HepG2 (cell line): Measurements from ENCODE around the gene RECK. TPM values are rescaled to one million over a fixed set of nuclear protein-coding genes. Genes with fewer than 3 reads are reported as not detected.
"Not testable (repeated sequence)": the region's sequence is repeated elsewhere in the genome, so short reads cannot be mapped to it uniquely, and the experiment has no call there.

Source experiments
- ATAC-seq: fragments of 200-7000 bp; cut with Tn5 transposase; 3 replicates; pipeline ENCODE4 v1.9.1; 2020; ENCODE audit warnings: mild to moderate bottlenecking, moderate library complexity
- BruUV-seq: library from RNA; stranded (reverse); fragments of 400-500 nt; replicated peaks from 2 replicates; lab custom pipeline; 2021; lab: Mats Ljungman, UMichigan
- CTCF ChIA-PET: fragments of 300-600 bp; formaldehyde crosslinking; extraction: SDS; loops from one replicate; lab custom pipeline; 2021; ENCODE audit warnings: low total read pairs, inconsistent platforms, low intra/inter-chr PET ratio; lab: Yijun Ruan, JAX
- POLR2A ChIA-PET: fragments of 350-600 bp; sonication (Branson Sonifier 250); formaldehyde crosslinking; loops from one replicate; lab custom pipeline; 2020; ENCODE audit warnings: antibody characterized with exemption, inconsistent platforms; lab: Yijun Ruan, JAX
- DNase-seq: peaks from one replicate; pipeline ENCODE4 v3.0.0-alpha.2; 2015; ENCODE audit warnings: low spot score
- FAIRE-seq: peaks from 3 replicates; lab custom pipeline; 2011; peaks lifted over from hg19 to GRCh38; lab: Jason Lieb, UNC
- H2AFZ ChIP-seq: one replicate; pipeline ENCODE4 v1.6.1; 2011; ENCODE audit warnings: low read length, inconsistent platforms
- H3K27ac ChIP-seq: fragments of 300-600 bp; 3 replicates; pipeline ENCODE4 v1.8.0; 2011; ENCODE audit warnings: mixed run types, mild to moderate bottlenecking, mixed read lengths, low read length, inconsistent platforms; ENCODE audit not compliant: insufficient read depth; ENCODE audit errors: extremely low read length
- H3K27me3 ChIP-seq, 2 experiments: fragments of 200-600 bp in 1 of 2; 2 replicates in 1 of 2; 3 replicates in 1 of 2; pipeline versions ENCODE4 v1.6.0 to v1.8.0; 2011; ENCODE audit warnings: low read length in 2 of 2, mild to moderate bottlenecking in 2 of 2, moderate library complexity in 2 of 2, inconsistent platforms in 1 of 2; ENCODE audit not compliant: insufficient read depth in 2 of 2, control insufficient read depth in 1 of 2
- H3K36me3 ChIP-seq, 2 experiments: fragments of 200-600 bp in 1 of 2; replicated peaks in 1 of 2; 2 replicates in 1 of 2; 3 replicates in 1 of 2; pipeline versions ENCODE4 v1.5.1 to v1.8.0; 2011; ENCODE audit warnings: low read length in 2 of 2, inconsistent platforms in 1 of 2; ENCODE audit not compliant: insufficient read depth in 2 of 2, control insufficient read depth in 1 of 2
- H3K4me1 ChIP-seq: 2 replicates; pipeline ENCODE4 v1.5.1; 2012; ENCODE audit warnings: low read length, inconsistent platforms; ENCODE audit not compliant: insufficient read depth
- H3K4me2 ChIP-seq: 2 replicates; pipeline ENCODE4 v1.6.0; 2011; ENCODE audit warnings: low read depth, low read length, inconsistent platforms
- H3K4me3 ChIP-seq, 3 experiments: fragments of 200-600 bp in 1 of 3; sonication (generic), shearing (Covaris generic) in 1 of 3; replicated peaks in 1 of 3; 2 replicates each; pipeline ENCODE4 v1.5.1; 2011 to 2016; ENCODE audit warnings: low read length in 3 of 3, inconsistent platforms in 2 of 3, low read depth in 2 of 3, mild to moderate bottlenecking in 2 of 3, control low read depth in 1 of 3, mixed read lengths in 1 of 3; ENCODE audit not compliant: insufficient read depth in 1 of 3
- H3K79me2 ChIP-seq: one replicate; pipeline ENCODE4 v1.6.1; 2011; ENCODE audit warnings: low read length, inconsistent platforms; ENCODE audit not compliant: insufficient read depth
- H3K9ac ChIP-seq: 2 replicates; pipeline ENCODE4 v1.6.0; 2011; ENCODE audit warnings: mild to moderate bottlenecking, low read depth, low read length, inconsistent platforms; ENCODE audit not compliant: insufficient read depth
- H3K9me3 ChIP-seq: 2 replicates; pipeline ENCODE4 v1.5.1; 2012; ENCODE audit warnings: mild to moderate bottlenecking, low read length
- H4K20me1 ChIP-seq: 2 replicates; pipeline ENCODE4 v1.6.0; 2011; ENCODE audit warnings: inconsistent platforms, mild to moderate bottlenecking, low read length, moderate library complexity; ENCODE audit not compliant: insufficient read depth
- NCOA5 ChIP-seq: sonication (generic); formaldehyde crosslinking; IDR thresholded peaks from 2 replicates; pipeline ENCODE4 v1.4.0; 2020; ENCODE audit warnings: missing genetic modification reagents
- NFYB ChIP-seq: sonication (generic); formaldehyde crosslinking; IDR thresholded peaks from 2 replicates; pipeline ENCODE4 v1.4.0; 2020; ENCODE audit warnings: missing genetic modification reagents
- SYNCRIP ChIP-seq: fragments of 200-400 bp; formaldehyde crosslinking; IDR thresholded peaks from 2 replicates; pipeline ENCODE4 v1.6.1; 2018; ENCODE audit warnings: mild to moderate bottlenecking, low read depth, low read length; ENCODE audit not compliant: insufficient read depth
- YY1 ChIP-seq: IDR thresholded peaks from 2 replicates; pipeline ENCODE4 v1.6.1; 2011; ENCODE audit warnings: low read length, low read depth, moderate library complexity, mild to moderate bottlenecking; ENCODE audit not compliant: insufficient read depth, insufficient replicate concordance
- WGBS: methylation state at CpG from one replicate; pipeline ENCODE4 v1.1.6; 2017; ENCODE audit warnings: low lambda C conversion rate; 5-methylcytosine and 5-hydroxymethylcytosine counted together
- in situ Hi-C: cut with HindIII; loops from 2 replicates; pipeline ENCODE4 v1.10.0; 2017; ENCODE audit warnings: low pct_unique_long_range_greater_than_20kb; ENCODE audit not compliant: extremely low pct_ligation_motif_present
- intact Hi-C: fragments of 100-400 bp; cut with micrococcal nuclease; formaldehyde crosslinking; loops from one replicate; pipeline ENCODE4 v1.10.0; 2022; ENCODE audit not compliant: unreplicated experiment
- polyA plus RNA-seq, 8 experiments: library from polyadenylated mRNA; depleted of rRNA in 3 of 8; stranded (reverse) in 7 of 8; unstranded in 1 of 8; fragments of >200 nt; fragmentation: Illumina TruSeq in 4 of 8; extraction: Trizol in 4 of 8; gene quantifications; 2 replicates each; pipeline versions ENCODE4 v1.2.1 to v1.2.3, GENCODE V29; 2011 to 2016; ENCODE audit warnings: low read depth in 4 of 8, missing spikeins in 1 of 8, mixed read lengths in 1 of 8; ENCODE audit not compliant: insufficient read depth in 1 of 8
- total RNA-seq, 5 experiments: library from RNA; depleted of rRNA; stranded (reverse); fragments of >200 nt; fragmentation: Illumina TruSeq; extraction: Trizol; gene quantifications; 2 replicates each; pipeline ENCODE4 v1.2.3, GENCODE V29; 2016; ENCODE audit warnings: low read depth in 1 of 5
- TF ChIP-seq, protein P1 (sequence below): sonication (generic); formaldehyde crosslinking; IDR thresholded peaks from 2 replicates; pipeline ENCODE4 v1.5.0; 2020; ENCODE audit warnings: mild to moderate bottlenecking, missing genetic modification reagents
- TF ChIP-seq, protein P2 (sequence below): sonication (generic); formaldehyde crosslinking; IDR thresholded peaks from 2 replicates; pipeline ENCODE4 v1.4.0; 2020; ENCODE audit warnings: missing genetic modification reagents

Gene RECK
- total and polyA plus RNA-seq, 2 of the 13 experiments (the other 11 are each of a cell fraction or from before 2014, with no cell fraction given) = 3.1 to 4.8 TPM

DNA sequence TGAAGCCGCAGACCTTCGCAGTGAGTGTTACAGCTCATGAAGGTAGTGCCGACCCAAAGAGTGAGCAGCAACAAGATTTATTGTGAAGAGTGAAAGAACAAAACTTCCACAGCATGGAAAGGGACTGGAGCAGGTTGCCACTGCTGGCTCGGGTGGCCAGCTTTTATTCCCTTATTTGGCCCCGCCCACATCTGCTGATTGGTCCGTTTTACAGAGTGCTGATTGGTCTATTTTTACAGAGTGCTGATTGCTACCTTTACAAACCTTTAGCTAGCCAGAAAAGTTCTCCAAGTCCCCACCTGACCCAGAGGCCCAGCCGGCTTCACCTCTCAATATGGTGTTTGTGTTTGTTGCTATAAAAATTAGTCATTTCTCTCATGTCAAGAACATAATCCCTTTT is 49.7 kb downstream of the RECK start:
- WGBS = 79% methylated on average over 7 of the region's 7 CpGs
- in situ Hi-C loops = no loop called here
- Histone ChIP-seq H3K4me3 (no peak overlapping the region), H3K79me2 (no peaks in the 10 kb centered on the region), H3K4me1 (peaks cover 20% of the 10 kb centered on the region), H3K9ac (no peak overlapping the region), H2AFZ (no peak overlapping the region), H3K36me3 (no peaks in the 10 kb centered on the region), H4K20me1 (no peaks in the 10 kb centered on the region), H3K27ac (no peak overlapping the region), H3K9me3 (no peaks in the 10 kb centered on the region), H3K4me2 (no peak overlapping the region), H3K27me3 (no peaks in the 10 kb centered on the region)
- CTCF ChIA-PET = no interaction called here
- no peak for TF ChIP-seq YY1
- TF ChIP-seq NFYB (CRISPR knock-in tag) = peak; percentile 29; the same call in 1 of the 2 replicates
- ATAC-seq (no peak), DNase-seq (no peak), FAIRE-seq (no peak)
- intact Hi-C loops = no loop called here
- POLR2A ChIA-PET = no interaction called here
- BruUV-seq = no TSS peak

DNA sequence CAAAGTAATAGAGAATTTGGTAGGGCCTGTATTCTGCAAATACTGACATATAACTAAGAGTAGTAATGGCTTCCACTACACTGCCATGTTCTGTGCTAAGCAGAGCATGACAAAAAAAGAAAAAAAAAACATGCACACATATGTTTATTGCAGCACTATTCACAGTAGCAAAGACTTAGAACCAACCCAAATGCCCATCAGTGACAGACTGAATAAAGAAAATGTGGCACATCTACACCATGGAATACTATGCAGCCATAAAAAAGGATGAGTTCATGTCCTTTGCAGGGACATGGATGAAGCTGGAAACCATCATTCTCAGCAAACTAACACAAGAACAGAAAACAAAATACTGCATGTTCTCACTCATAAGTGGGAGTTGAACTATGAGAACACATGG is 50.3 kb downstream of the RECK start:
- BruUV-seq, H3K9ac ChIP-seq, CTCF ChIA-PET, ATAC-seq, H3K4me2 ChIP-seq, H3K4me3 ChIP-seq, H2AFZ ChIP-seq, FAIRE-seq, in situ Hi-C loops, H3K36me3 ChIP-seq, intact Hi-C loops, H3K9me3 ChIP-seq, DNase-seq, H3K27ac ChIP-seq, H4K20me1 ChIP-seq, H3K27me3 ChIP-seq, POLR2A ChIA-PET, H3K79me2 ChIP-seq: not testable (repeated sequence)
- H3K4me1 ChIP-seq = peaks cover 26% of the 10 kb centered on the region

DNA sequence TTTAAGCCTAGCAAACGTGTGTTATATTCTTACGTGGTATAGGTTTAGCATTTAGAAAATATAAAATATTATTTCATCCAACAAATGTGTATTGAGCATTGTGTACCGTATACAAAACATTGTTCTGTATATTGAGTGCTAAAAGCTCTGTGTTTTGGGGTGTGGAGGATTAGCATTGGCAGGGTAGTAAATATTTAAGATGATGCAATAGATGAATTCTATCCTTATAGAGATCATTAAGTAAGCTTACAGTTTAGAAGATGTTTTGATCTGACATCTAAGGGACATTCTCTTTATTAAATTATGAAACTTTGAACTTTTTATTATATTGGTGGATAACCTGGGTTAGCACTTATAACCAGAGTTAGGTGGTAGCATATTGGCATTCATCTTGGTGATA is 51.3 kb downstream of the RECK start:
- Histone ChIP-seq H3K36me3 (no peaks in the 10 kb centered on the region), H3K4me3 (no peak overlapping the region), H3K4me2 (no peak overlapping the region), H3K27ac (no peak overlapping the region), H3K79me2 (no peaks in the 10 kb centered on the region), H4K20me1 (no peaks in the 10 kb centered on the region), H3K9me3 (no peaks in the 10 kb centered on the region), H3K4me1 (peaks cover 32% of the 10 kb centered on the region), H2AFZ (no peak overlapping the region), H3K9ac (no peak overlapping the region), H3K27me3 (no peaks in the 10 kb centered on the region)
- in situ Hi-C loops (no loop called here), intact Hi-C loops (no loop called here)
- DNase-seq = no peak
- ChIA-PET POLR2A (no interaction called here), CTCF (no interaction called here)
- ATAC-seq = no peak
- FAIRE-seq = no peak
- BruUV-seq = no TSS peak
- 62% methylated on average over 3 of the region's 3 CpGs for whole genome bisulfite sequencing
- TF ChIP-seq NCOA5 (CRISPR knock-in tag) (no peak), SYNCRIP (no peak)
- TF ChIP-seq, protein P1, sequence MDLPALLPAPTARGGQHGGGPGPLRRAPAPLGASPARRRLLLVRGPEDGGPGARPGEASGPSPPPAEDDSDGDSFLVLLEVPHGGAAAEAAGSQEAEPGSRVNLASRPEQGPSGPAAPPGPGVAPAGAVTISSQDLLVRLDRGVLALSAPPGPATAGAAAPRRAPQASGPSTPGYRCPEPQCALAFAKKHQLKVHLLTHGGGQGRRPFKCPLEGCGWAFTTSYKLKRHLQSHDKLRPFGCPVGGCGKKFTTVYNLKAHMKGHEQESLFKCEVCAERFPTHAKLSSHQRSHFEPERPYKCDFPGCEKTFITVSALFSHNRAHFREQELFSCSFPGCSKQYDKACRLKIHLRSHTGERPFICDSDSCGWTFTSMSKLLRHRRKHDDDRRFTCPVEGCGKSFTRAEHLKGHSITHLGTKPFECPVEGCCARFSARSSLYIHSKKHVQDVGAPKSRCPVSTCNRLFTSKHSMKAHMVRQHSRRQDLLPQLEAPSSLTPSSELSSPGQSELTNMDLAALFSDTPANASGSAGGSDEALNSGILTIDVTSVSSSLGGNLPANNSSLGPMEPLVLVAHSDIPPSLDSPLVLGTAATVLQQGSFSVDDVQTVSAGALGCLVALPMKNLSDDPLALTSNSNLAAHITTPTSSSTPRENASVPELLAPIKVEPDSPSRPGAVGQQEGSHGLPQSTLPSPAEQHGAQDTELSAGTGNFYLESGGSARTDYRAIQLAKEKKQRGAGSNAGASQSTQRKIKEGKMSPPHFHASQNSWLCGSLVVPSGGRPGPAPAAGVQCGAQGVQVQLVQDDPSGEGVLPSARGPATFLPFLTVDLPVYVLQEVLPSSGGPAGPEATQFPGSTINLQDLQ (CRISPR knock-in tag) = no peak
- TF ChIP-seq, protein P2, sequence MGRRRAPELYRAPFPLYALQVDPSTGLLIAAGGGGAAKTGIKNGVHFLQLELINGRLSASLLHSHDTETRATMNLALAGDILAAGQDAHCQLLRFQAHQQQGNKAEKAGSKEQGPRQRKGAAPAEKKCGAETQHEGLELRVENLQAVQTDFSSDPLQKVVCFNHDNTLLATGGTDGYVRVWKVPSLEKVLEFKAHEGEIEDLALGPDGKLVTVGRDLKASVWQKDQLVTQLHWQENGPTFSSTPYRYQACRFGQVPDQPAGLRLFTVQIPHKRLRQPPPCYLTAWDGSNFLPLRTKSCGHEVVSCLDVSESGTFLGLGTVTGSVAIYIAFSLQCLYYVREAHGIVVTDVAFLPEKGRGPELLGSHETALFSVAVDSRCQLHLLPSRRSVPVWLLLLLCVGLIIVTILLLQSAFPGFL (CRISPR knock-in tag) = no peak
